Measurements from ENCODE around the gene SEC61B. TPM values are rescaled to one million over a fixed set of nuclear protein-coding genes. Genes with fewer than 3 reads are reported as not detected.
"Not testable (repeated sequence)": the region's sequence is repeated elsewhere in the genome, so short reads cannot be mapped to it uniquely, and the experiment has no call there.

The SEC61B gene
- total RNA-seq, 2 experiments from 2014 or later = 81.0 to 139 TPM

- H3K36me3 Mint-ChIP-seq (ENCODE audit: low read depth) = peaks cover 39% of the 10 kb centered on the region
- POLR2A ChIA-PET; H3K27me3 Mint-ChIP-seq; DNase-seq; H3K4me3 Mint-ChIP-seq; H3K9me3 Mint-ChIP-seq (ENCODE audit: low read depth); ATAC-seq; H3K27ac Mint-ChIP-seq: not testable (repeated sequence)
- CTCF ChIA-PET = interaction anchor here (1.0 kb wide), 1 partner anchor 16 kb away, joined by 3 read pairs; the partner anchor contains the start of genes ALG2 and SEC61B
- H3K4me1 Mint-ChIP-seq = peaks cover 32% of the 10 kb centered on the region
- intact Hi-C loops (cut with DNase I, micrococcal nuclease) = loop anchor here in 1 of 2 experiments (2.0 kb wide), 1 partner anchor 15 kb away; no protein-coding TSS in a partner anchor
Measured at GRCh38 chr9:99237849-99238248, 15.8 kb downstream of the SEC61B start.

DNA sequence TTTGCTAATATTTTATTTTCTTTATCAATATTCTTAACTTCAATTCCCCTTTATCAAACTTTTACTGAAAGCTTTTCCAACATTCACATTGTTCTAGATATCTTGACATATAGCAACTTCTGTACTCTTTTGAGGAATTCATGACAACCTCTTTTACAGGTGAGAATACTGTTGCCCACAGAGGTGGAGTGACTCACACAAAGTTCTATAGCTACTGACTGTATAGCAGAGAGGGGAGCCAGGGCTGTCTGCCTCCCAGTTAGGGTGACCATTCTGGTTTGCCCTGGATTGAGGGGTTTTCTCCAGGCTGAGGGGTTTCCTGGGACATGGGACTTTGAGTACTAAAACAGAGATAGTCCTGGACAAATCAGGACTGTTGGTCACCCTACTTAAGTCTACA, 16.2 kb downstream of the SEC61B start:
- Mint-ChIP-seq H3K36me3 (ENCODE audit: low read depth) (peaks cover 34% of the 10 kb centered on the region), H3K9me3 (ENCODE audit: low read depth) (no peaks in the 10 kb centered on the region), H3K4me3 (no peak overlapping the region), H3K27me3 (no peaks in the 10 kb centered on the region), H3K4me1 (peaks cover 32% of the 10 kb centered on the region), H3K27ac (no peak overlapping the region)
- DNase-seq = no peak
- CTCF ChIA-PET = interaction anchor here (1.0 kb wide), 1 partner anchor 17 kb away, joined by 3 read pairs; the partner anchor contains the start of genes ALG2 and SEC61B
- POLR2A ChIA-PET = no interaction called here
- intact Hi-C loops (cut with DNase I, micrococcal nuclease) = loop anchor here in 1 of 2 experiments (2.0 kb wide), 1 partner anchor 14 kb away; no protein-coding TSS in a partner anchor
- ATAC-seq = peak; percentile 53

GRCh38 chr9:99239341-99240060, 17.4 kb downstream of the SEC61B start:
- no peaks in the 10 kb centered on the region for H3K27me3 Mint-ChIP-seq
- no peak overlapping the region for H3K4me3 Mint-ChIP-seq
- ChIA-PET POLR2A (no interaction called here), CTCF (interaction anchor here (0.6 to 1.1 kb wide), 3 partner anchors 41 to 63 kb away, joined by 3 read pairs; no protein-coding TSS in a partner anchor)
- no peaks in the 10 kb centered on the region for H3K9me3 Mint-ChIP-seq (ENCODE audit: low read depth)
- peaks cover 33% of the 10 kb centered on the region for H3K4me1 Mint-ChIP-seq
- ATAC-seq (no peak), DNase-seq (no peak)
- intact Hi-C loops (cut with DNase I, micrococcal nuclease) = loop anchor here in 1 of 2 experiments (2.0 kb wide), 1 partner anchor 13 kb away; no protein-coding TSS in a partner anchor
- H3K36me3 Mint-ChIP-seq (ENCODE audit: low read depth) = peaks cover 29% of the 10 kb centered on the region
- no peak overlapping the region for H3K27ac Mint-ChIP-seq

DNA sequence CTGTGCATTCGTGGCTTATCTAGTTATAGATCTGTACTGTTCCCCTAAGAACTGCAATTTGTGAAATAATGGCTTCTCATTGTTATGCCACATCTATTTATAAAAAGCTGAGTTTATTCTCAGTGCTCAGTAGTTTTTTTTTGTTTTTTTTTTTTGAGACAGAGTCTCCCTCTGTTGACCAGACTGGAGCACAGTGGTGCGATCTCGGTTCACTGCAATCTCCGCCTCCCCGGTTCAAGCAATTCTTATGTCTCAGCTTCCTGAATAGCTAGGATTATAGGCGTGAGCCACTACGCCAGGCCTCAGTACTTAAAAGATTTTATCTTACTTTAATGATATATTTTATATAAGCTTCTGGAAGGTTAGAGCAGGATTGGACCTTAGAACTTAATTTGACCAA, 19.0 kb downstream of the SEC61B start:
- Mint-ChIP-seq H3K4me1 (peaks cover 25% of the 10 kb centered on the region), H3K4me3 (no peak overlapping the region), H3K36me3 (ENCODE audit: low read depth) (peaks cover 29% of the 10 kb centered on the region), H3K27me3 (no peaks in the 10 kb centered on the region), H3K27ac (no peak overlapping the region), H3K9me3 (ENCODE audit: low read depth) (no peaks in the 10 kb centered on the region)
- intact Hi-C loops (cut with DNase I, micrococcal nuclease) = no loop called here
- POLR2A ChIA-PET = no interaction called here
- no peak for ATAC-seq
- CTCF ChIA-PET = interaction anchor here (0.8 to 2.1 kb wide), 4 partner anchors 9 to 78 kb away, joined by 3 to 8 read pairs (median 4); no protein-coding TSS in a partner anchor
- no peak for DNase-seq

- ChIA-PET CTCF (interaction anchor here (1.0 kb wide), 1 partner anchor 8 kb away, joined by 3 read pairs; no protein-coding TSS in a partner anchor), POLR2A (no interaction called here)
- peak; percentile 36 for ATAC-seq
- no peak for DNase-seq
- Mint-ChIP-seq H3K4me1 (peaks cover 7% of the 10 kb centered on the region), H3K9me3 (ENCODE audit: low read depth) (no peaks in the 10 kb centered on the region), H3K27ac (no peak overlapping the region), H3K4me3 (no peak overlapping the region), H3K27me3 (no peaks in the 10 kb centered on the region), H3K36me3 (ENCODE audit: low read depth) (peaks cover 13% of the 10 kb centered on the region)
- intact Hi-C loops (cut with DNase I, micrococcal nuclease) = no loop called here
Measured at GRCh38 chr9:99244344-99245260, 22.5 kb downstream of the SEC61B start.

DNA sequence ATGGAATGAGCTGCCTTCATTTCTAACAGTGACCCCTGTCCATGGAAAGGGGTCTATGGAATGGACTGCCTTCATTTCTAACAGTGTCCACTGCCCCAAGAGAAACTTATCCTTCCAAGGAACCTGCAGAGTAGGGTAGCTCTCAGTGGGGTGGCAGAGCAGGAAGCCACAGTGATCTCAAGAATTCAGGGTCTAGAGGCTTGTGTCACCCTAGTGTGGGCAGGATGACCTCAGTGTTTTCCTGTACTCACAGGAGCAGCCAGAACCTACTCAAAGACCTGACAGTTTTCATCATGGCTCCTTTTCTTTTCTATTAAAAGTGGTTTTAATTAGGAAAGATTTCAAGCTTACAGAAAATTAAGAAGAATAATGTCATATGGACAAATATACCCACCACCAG, 27.5 kb downstream of the SEC61B start:
- intact Hi-C loops (cut with DNase I, micrococcal nuclease) = loop anchor here (5.0 to 10.0 kb wide), 6 partner anchors 67 to 992 kb away; partner anchors contain the start of genes ERP44 (in 1 of the 2), INVS (in 1 of the 2), STX17 (in 1 of the 2) and TBC1D2 (in 1 of the 2)
- Mint-ChIP-seq H3K9me3 (ENCODE audit: low read depth) (no peaks in the 10 kb centered on the region), H3K4me3 (no peak overlapping the region), H3K36me3 (ENCODE audit: low read depth) (no peaks in the 10 kb centered on the region), H3K27ac (peak overlapping the region; percentile 65), H3K4me1 (peaks cover 38% of the 10 kb centered on the region), H3K27me3 (no peaks in the 10 kb centered on the region)
- ATAC-seq (peak; percentile 43), DNase-seq (peak; percentile 65)
- CTCF ChIA-PET = interaction anchor here (1.0 kb wide), 1 partner anchor 29 kb away, joined by 3 read pairs; no protein-coding TSS in a partner anchor
- POLR2A ChIA-PET = no interaction called here

GRCh38 chr9:99251157-99251556, 29.1 kb downstream of the SEC61B start:
- ATAC-seq (no peak), DNase-seq (no peak)
- Mint-ChIP-seq H3K4me3 (no peak overlapping the region), H3K4me1 (peaks cover 50% of the 10 kb centered on the region), H3K9me3 (ENCODE audit: low read depth) (no peaks in the 10 kb centered on the region), H3K36me3 (ENCODE audit: low read depth) (no peaks in the 10 kb centered on the region), H3K27ac (no peak overlapping the region), H3K27me3 (peaks cover 5% of the 10 kb centered on the region)
- intact Hi-C loops (cut with DNase I, micrococcal nuclease) = loop anchor here (5.0 to 10.0 kb wide), 6 partner anchors 69 to 994 kb away; partner anchors contain the start of genes ERP44 (in 1 of the 2), INVS (in 1 of the 2), STX17 (in 1 of the 2) and TBC1D2 (in 1 of the 2)
- ChIA-PET CTCF (no interaction called here), POLR2A (no interaction called here)

DNA sequence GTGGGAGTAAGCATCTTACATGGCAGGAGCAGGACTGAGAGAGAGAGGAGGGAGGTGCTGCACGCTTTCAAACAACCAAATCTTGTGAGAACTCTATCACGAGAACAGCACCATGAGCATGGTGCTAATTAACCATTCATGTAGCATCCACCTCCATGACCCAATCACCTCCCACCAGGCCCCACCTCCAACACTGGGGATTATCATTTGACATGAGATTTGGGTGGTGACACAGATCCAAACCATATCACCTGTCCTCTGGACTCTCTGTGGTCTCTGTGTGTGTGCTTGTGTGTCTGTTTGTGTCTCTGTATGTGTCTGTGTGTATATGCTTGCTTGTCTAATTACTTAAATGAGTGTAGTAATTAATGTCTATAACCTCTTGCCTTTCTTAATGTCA, 31.1 kb downstream of the SEC61B start:
- H3K27ac Mint-ChIP-seq = peak overlapping the region; percentile 95
- intact Hi-C loops (cut with DNase I, micrococcal nuclease) = loop anchor here (1.0 to 10.0 kb wide), 9 partner anchors 14 to 996 kb away; partner anchors contain the start of genes ERP44 (in 1 of the 2), INVS (in 1 of the 2), SEC61B (in 1 of the 2) and STX17 (in 1 of the 2)
- no peaks in the 10 kb centered on the region for H3K9me3 Mint-ChIP-seq (ENCODE audit: low read depth)
- peak overlapping the region; percentile 58 for H3K4me3 Mint-ChIP-seq
- ChIA-PET POLR2A (interaction anchor here (1.3 kb wide), 1 partner anchor 31 kb away, joined by 5 read pairs; the partner anchor contains the start of genes ALG2 and SEC61B), CTCF (interaction anchor here (1.3 kb wide), 1 partner anchor 9 kb away, joined by 3 read pairs; no protein-coding TSS in a partner anchor)
- H3K4me1 Mint-ChIP-seq = peaks cover 56% of the 10 kb centered on the region
- ATAC-seq = peak; percentile 67
- no peaks in the 10 kb centered on the region for H3K36me3 Mint-ChIP-seq (ENCODE audit: low read depth)
- H3K27me3 Mint-ChIP-seq = peaks cover 5% of the 10 kb centered on the region
- peak; percentile 74 for DNase-seq

GRCh38 chr9:99253772-99254431, 31.8 kb downstream of the SEC61B start:
- ChIA-PET CTCF (interaction anchor here (0.7 to 1.3 kb wide), 4 partner anchors 10 to 32 kb away, joined by 3 to 4 read pairs (median 3); partner anchors contain the start of genes ALG2 and SEC61B), POLR2A (interaction anchor here (1.3 kb wide), 2 partner anchors 32 to 565 kb away, joined by 3 to 5 read pairs; partner anchors contain the start of genes ALG2 and SEC61B)

DNA sequence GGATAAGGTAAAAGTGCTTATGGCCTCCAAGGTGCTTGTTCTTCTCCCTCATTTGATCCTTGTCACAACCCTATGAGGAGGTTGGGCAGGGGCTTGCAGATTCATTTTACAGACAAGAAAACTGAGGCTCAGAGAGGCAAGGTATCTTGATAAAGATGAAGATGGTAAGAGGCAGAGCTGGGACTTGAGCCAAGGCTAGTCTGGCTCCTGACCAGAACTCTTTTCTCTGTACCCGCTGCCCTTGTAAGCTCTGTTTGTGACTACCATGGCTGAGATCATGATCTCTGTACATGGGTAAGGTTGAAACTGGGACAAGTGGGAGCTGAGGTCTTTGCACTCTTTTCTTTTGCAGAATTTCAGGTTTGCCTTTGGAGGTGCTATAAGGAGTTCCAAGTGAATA, 33.6 kb downstream of the SEC61B start:
- intact Hi-C loops (cut with DNase I, micrococcal nuclease) = loop anchor here in 1 of 2 experiments (10.0 kb wide), 1 partner anchor 839 kb away; the partner anchor contains the start of genes ERP44 and INVS

More at GRCh38 chr9:99253772-99254431, 31.8 kb downstream of the SEC61B start:
- Mint-ChIP-seq H3K9me3 (ENCODE audit: low read depth) (no peaks in the 10 kb centered on the region), H3K27me3 (peaks cover 5% of the 10 kb centered on the region), H3K36me3 (ENCODE audit: low read depth) (no peaks in the 10 kb centered on the region), H3K27ac (peak overlapping the region; percentile 95), H3K4me3 (peak overlapping the region; percentile 58), H3K4me1 (peaks cover 60% of the 10 kb centered on the region)
- ATAC-seq (peak; percentile 83), DNase-seq (peak; percentile 95)
- intact Hi-C loops (cut with DNase I, micrococcal nuclease) = loop anchor here (1.0 to 10.0 kb wide), 12 partner anchors 15 to 997 kb away; partner anchors contain the start of genes SEC61B (in 2 of the 2), ERP44 (in 1 of the 2), INVS (in 1 of the 2) and STX17 (in 1 of the 2)

More for the DNA sequence above, 33.6 kb downstream of the SEC61B start:
- Mint-ChIP-seq H3K9me3 (ENCODE audit: low read depth) (no peaks in the 10 kb centered on the region), H3K4me3 (no peak overlapping the region), H3K4me1 (peaks cover 64% of the 10 kb centered on the region), H3K27me3 (peaks cover 5% of the 10 kb centered on the region), H3K27ac (no peak overlapping the region), H3K36me3 (ENCODE audit: low read depth) (no peaks in the 10 kb centered on the region)
- ChIA-PET POLR2A (no interaction called here), CTCF (interaction anchor here (0.6 to 1.3 kb wide), 5 partner anchors 10 to 35 kb away, joined by 3 to 6 read pairs (median 3); no protein-coding TSS in a partner anchor)
- ATAC-seq = no peak
- no peak for DNase-seq

All from activated CD4-positive, alpha-beta T cell treated with anti-CD3 and anti-CD28 coated beads for 36 hours (primary cell).